Neural cell (in vitro differentiated cells): ENCODE data around the gene NPLOC4.

Source experiments
- CTCF ChIP-seq: fragments of 450-650 bp; IDR thresholded peaks from 2 replicates; pipeline ENCODE4 v1.5.1; 2014; ENCODE audit warnings: antibody characterized with exemption, mild to moderate bottlenecking, moderate library complexity; ENCODE audit not compliant: poor library complexity, severe bottlenecking
- POLR2AphosphoS5 ChIP-seq: IDR thresholded peaks from 2 replicates; pipeline ENCODE4 v1.6.1; 2012

- TF ChIP-seq POLR2AphosphoS5, result no peak
- no peak for TF ChIP-seq CTCF
These were observed 49.7 kb upstream of the NPLOC4 start for GRCh38 chr17:81686614-81687013.
